ENCODE data around the gene MLLT1.

The MLLT1 gene

GRCh38 chr19:6279620-6279930, 200 bp downstream of the MLLT1 start:
- Histone ChIP-seq H3K9me3 (ENCODE audit: severe bottlenecking) (peaks cover 13% of the 10 kb centered on the region), H3K36me3 (peaks cover 30% of the 10 kb centered on the region), H3K4me3 (ENCODE audit: low read depth, low read length) (peak overlapping the region; percentile 98), H3K27me3 (ENCODE audit: insufficient read depth, low read depth, severe bottlenecking) (no peaks in the 10 kb centered on the region), H3K27ac (peak overlapping the region; percentile 91)
- DNase-seq, result no peak
- no peak for TF ChIP-seq CTCF (IDR thresholded peaks at IDR 0.05; ENCODE audit: low read depth, low read length)

- peaks cover 30% of the 10 kb centered on the region for H3K36me3 ChIP-seq
- H3K27me3 ChIP-seq (ENCODE audit: insufficient read depth, low read depth, severe bottlenecking), result no peaks in the 10 kb centered on the region
- peak overlapping the region; percentile 91 for H3K27ac ChIP-seq
- TF ChIP-seq CTCF (IDR thresholded peaks at IDR 0.05; ENCODE audit: low read depth, low read length), result no peak
- peak overlapping the region; percentile 98 for H3K4me3 ChIP-seq (ENCODE audit: low read depth, low read length)
- no peak for DNase-seq
- peaks cover 13% of the 10 kb centered on the region for H3K9me3 ChIP-seq (ENCODE audit: severe bottlenecking)
These were observed 795 bp downstream of the MLLT1 start for GRCh38 chr19:6278740-6279619.

- peaks cover 34% of the 10 kb centered on the region for H3K36me3 ChIP-seq
These were observed 1.7 kb downstream of the MLLT1 start for GRCh38 chr19:6278051-6278450.

GRCh38 chr19:6276447-6276846, 3.3 kb downstream of the MLLT1 start:
- H3K27ac ChIP-seq, result peak overlapping the region; percentile 92
- H3K4me3 ChIP-seq (ENCODE audit: low read depth, low read length), result no peak overlapping the region
- H3K27me3 ChIP-seq (ENCODE audit: insufficient read depth, low read depth, severe bottlenecking), result no peaks in the 10 kb centered on the region
- peaks cover 8% of the 10 kb centered on the region for H3K9me3 ChIP-seq (ENCODE audit: severe bottlenecking)
- peaks cover 34% of the 10 kb centered on the region for H3K36me3 ChIP-seq
- no peak for TF ChIP-seq CTCF (IDR thresholded peaks at IDR 0.05; ENCODE audit: low read depth, low read length)
- peak; percentile 70 for DNase-seq

More at GRCh38 chr19:6278051-6278450, 1.7 kb downstream of the MLLT1 start:
- TF ChIP-seq CTCF (IDR thresholded peaks at IDR 0.05; ENCODE audit: low read depth, low read length), result no peak
- Histone ChIP-seq H3K4me3 (ENCODE audit: low read depth, low read length) (no peak overlapping the region), H3K27ac (peak overlapping the region; percentile 92), H3K27me3 (ENCODE audit: insufficient read depth, low read depth, severe bottlenecking) (no peaks in the 10 kb centered on the region), H3K9me3 (ENCODE audit: severe bottlenecking) (peaks cover 13% of the 10 kb centered on the region)
- DNase-seq, result no peak

GRCh38 chr19:6275170-6275744, 4.5 kb downstream of the MLLT1 start:
- no peak for TF ChIP-seq CTCF (IDR thresholded peaks at IDR 0.05; ENCODE audit: low read depth, low read length)
- H3K27me3 ChIP-seq (ENCODE audit: insufficient read depth, low read depth, severe bottlenecking), result no peaks in the 10 kb centered on the region
- H3K36me3 ChIP-seq, result peaks cover 37% of the 10 kb centered on the region
- no peaks in the 10 kb centered on the region for H3K9me3 ChIP-seq (ENCODE audit: severe bottlenecking)
- no peak overlapping the region for H3K4me3 ChIP-seq (ENCODE audit: low read depth, low read length)
- peak overlapping the region; percentile 92 for H3K27ac ChIP-seq
- DNase-seq, result no peak

Measured in WERI-Rb-1 (cell line).